ENCODE results near the gene EXOC2. TPM values are rescaled to one million over a fixed set of nuclear protein-coding genes. Genes with fewer than 3 reads are reported as not detected.

EXOC2 gene
- total RNA-seq, 1 donor from 2014 or later, result 40.8 TPM

DNA sequence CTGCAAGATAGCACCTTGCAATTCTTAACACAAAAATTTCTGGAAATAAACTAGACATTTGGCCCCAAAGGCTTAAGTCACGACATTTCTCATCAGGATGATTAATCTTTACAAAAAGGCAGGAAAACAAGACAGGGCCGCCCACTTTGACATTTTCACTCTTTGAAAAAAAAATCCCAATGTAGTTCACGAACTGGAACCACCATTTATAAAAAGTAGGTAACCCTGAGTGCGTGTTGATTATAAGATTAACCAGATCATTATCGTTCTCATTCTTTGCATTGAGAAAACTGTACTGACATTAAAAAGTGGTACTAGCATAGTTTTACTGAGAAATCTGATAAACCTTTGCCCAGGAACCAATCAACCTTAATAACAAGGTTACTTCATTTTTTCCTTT, 144.8 kb downstream of the EXOC2 start:
- intact Hi-C loops (cut with micrococcal nuclease), result loop anchor here (1.0 to 2.0 kb wide), 3 partner anchors 55 to 157 kb away; partner anchors contain the start of gene IRF4

DNA sequence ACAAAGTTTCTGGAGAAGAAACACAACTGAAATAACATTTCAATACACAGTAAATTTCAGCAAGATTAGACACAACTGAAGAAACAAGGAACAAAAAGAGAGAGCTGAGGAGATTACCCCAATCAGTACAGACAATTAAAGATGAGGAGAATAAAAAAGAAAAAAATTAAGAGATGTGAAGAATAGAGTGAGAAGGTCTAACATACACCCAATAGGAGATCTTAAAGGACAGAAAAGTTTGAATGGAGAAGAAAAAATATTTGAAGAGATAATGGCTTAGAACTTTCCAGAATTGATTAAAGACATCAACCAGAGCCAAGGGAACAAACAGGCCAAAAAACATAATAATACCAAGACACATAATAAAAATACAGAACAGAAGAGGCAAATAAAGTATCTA, 152.4 kb downstream of the EXOC2 start:
- intact Hi-C loops (cut with micrococcal nuclease), result no loop called here

DNA sequence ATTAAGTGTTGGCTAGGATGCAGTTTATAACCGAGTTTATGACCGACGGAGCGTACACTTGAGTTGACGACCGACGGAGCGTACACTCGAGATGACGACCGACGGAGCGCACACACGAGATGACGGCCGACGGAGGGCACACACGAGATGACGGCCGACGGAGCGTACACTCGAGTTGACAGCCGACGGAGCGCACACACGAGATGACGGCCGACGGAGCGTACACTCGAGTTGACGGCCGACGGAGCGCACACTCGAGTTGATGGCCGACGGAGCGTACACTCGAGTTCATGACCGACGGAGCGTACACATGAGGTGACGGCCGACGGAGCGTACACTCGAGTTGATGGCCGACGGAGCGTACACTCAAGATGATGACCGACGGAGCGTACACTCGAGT, 155.8 kb downstream of the EXOC2 start:
- intact Hi-C loops (cut with micrococcal nuclease), result no loop called here

DNA sequence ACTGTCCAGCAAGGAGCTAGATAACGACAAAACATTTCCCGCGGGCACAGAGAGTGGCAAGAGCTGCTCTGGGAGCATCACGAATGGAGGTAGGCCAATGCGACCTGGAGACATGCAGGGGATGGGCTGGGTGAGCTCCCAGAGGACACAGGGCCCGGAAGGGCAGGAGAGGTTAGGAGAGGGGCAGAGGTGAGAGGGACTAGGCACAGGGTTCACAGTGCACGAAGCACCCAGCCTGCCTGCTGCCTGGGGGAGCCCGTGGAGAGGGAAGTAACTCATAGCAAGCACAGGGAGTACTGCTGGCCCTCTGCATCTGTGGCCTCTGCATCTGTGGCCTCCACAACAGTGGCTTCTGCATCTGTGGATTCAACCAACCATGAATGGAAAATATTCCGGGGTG, 162.5 kb downstream of the EXOC2 start:
- intact Hi-C loops (cut with micrococcal nuclease), result no loop called here

DNA sequence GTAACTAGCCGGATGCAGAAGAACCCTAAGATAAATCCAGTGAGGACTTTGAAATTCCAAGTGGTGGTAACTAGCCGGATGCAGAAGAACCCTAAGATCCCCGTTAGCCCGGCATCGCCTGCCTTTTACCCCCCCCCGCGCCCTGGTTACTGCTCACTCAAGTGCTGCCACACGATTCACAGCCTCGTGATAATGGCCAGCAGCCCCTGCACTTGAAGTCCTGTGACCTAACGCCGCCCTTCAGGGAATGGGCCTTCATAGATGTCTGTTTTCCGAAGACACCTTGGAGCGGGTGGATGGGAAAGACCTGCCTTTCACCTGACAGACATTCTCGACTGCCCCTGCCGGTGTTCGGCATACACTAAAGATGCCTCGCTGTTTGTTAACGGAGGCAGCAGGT, 163.9 kb downstream of the EXOC2 start:
- intact Hi-C loops (cut with micrococcal nuclease), result no loop called here

DNA sequence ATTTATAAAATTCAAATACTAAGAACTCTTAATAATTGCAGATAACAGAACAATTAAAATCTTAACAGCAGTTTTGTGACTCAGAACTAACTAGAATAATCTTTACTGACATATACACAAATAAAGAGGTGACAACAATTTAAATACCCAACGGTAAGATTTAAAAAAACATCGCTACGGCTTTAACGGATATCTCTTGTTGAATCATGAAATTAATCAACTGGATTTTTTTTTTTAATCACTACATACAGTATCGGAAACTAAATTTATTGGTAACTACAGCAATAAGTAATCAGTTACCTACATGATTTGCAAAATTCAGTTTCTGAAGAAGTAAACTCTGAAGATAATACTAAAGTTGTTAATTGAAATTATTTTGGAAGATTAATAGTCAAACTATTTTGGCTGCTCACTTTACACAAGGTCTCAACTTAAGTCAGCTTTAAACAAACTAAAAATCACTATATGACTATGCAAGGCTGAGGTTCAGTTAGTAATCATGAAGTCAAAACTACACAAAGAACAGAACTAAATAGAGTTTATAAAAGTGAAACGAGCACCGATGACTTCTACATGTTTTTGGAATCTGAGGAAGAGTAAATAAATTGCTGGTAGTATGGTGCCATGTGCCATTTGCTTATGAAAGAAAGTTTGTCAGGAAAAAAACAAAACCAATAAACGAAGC, 164.8 kb downstream of the EXOC2 start:
- intact Hi-C loops (cut with micrococcal nuclease), result no loop called here

DNA sequence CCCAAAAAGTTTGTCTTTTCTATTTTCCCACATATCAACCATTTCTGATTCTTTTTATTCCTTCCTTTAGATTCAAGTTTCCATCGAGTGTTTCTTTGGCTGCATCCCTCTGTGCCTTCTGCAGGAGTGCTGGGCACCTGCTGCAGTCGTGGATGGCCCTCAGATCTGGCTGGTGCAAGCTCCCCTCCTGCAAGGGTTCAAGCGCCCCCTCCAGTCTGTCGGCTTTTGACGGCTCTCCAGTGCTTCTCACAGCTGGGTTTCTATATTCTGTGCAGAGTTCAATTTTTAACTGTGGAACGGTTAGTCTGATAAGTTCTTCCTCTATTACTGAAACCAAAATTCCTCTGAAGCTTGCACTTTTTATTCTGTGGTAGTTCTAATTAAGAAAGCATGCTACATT, 168.1 kb downstream of the EXOC2 start:
- intact Hi-C loops (cut with micrococcal nuclease), result loop anchor here (1.0 to 2.0 kb wide), 2 partner anchors 136 to 336 kb away; no protein-coding TSS in a partner anchor

DNA sequence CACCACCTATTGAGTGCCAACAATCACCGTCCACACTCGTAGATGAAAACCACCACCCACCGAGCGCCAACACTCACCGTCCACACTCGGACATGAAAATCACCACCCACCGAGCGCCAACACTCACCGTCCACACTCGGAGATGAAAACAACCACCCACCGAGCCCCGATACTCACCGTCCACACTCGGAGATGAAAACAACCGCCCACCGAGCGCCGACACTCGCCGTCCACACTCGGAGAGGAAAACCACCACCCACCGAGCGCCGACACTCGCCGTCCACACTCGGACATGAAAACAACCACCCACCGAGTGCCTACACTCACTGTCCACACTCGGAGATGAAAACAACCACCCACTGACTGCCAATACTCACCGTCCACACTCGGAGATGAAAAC, 172.1 kb downstream of the EXOC2 start:
- intact Hi-C loops (cut with micrococcal nuclease), result no loop called here

DNA sequence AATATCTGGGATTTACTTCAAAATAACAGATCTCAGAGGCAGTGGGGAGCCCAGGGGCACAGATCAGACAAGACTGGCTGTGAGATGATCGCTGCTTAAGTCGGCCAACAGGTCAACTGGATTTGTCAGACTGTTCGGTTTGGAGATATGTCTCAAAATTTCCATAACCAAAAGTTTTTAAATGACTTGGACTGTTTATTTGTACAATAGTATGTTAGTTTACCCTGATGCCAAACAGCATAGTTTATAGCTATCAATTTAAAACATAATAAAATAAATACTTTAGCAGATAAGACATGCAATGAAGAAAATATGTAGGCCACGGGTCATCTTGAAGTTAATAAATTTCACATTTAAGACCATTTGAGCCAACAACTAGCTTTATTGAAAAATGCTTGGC, 174.7 kb downstream of the EXOC2 start:
- intact Hi-C loops (cut with micrococcal nuclease), result no loop called here

DNA sequence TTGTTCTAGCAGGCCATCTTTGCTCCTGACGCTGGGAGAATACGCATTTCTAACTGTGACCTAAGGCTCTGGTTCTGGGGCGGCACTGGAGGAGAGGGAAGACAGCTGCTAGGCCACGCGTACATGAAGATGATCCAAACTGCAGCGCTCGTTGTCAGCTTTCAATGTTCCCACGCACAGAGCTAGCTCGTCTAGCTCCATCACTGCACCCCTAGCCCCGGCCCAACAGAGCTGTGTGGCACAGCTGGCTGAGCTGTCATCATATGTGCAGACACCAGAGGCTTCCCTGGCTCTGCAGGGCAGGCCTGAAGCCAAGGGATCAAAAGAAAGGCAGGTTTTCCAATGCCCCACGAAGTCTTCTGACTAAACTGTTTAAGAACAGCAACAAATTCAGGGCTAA, 176.7 kb downstream of the EXOC2 start:
- intact Hi-C loops (cut with micrococcal nuclease), result no loop called here

DNA sequence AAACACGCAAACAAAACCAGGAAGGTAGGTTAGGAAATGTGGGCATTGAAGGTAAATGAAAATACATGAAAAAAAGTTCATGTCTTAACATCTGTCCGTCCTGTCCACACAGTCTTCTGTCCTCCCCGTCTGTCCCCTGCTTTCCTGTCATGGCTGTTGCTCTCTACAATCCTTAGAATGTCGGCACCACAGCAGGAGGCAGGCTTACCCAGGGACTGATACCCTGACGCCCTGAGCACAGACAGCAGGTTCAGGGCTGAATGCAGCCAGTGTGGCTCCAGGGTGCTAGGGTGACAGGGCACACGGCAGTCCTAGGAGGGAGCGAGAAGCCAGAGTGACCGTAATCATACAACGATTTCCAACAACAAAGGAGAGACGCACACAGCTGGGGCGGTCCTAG, 177.7 kb downstream of the EXOC2 start:
- intact Hi-C loops (cut with micrococcal nuclease), result no loop called here

DNA sequence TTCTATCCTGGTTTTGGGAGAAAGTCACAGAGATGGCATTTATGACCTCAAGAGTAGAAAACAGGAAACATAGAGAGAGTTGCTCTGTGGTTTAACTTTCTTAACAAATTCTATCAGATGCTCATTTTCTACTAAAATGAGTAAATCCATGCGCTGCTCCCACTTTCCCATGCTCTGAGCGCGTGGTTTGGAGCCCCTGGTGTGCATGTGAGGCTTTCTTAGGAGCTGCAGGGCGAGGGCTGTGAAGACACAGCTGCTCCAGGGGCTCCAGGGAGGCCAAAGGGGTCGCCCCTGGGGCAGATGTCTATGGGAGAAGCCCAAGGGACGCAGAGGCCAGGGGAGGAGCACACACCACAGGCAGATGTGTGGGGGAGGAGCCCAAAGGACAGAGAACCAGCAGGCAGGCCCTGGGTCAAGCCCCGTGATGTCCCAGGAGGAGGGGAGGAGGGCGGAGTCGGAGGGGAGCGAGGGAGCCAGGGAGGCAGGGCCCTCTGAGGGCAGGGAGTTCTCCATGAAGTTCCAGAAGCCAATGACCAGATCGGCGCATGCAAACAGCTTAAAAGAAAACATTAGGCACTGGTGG, 178.5 kb downstream of the EXOC2 start:
- intact Hi-C loops (cut with micrococcal nuclease), result loop anchor here (5.0 kb wide), 1 partner anchor 37 kb away; no protein-coding TSS in a partner anchor

DNA sequence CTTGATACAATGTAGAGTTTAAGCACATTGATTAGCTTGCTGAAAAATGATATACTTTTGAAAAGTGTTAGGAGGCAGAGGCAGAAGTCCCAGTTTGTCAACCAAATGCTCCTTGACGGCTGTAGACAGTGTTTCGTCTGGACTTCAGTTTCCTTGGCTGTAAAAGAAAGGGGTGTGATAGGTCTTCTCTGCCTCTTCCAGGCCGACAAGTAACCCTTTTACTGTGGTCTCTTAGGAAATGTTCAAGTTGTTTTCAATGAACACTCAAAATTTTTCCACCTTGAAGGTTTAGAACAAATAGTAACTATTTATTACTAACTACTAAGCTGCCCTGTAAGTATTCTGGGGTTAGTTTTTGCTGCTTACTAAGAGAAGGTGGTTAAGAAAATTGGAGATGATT, 179.0 kb downstream of the EXOC2 start:
- intact Hi-C loops (cut with micrococcal nuclease), result loop anchor here (5.0 kb wide), 1 partner anchor 37 kb away; no protein-coding TSS in a partner anchor

DNA sequence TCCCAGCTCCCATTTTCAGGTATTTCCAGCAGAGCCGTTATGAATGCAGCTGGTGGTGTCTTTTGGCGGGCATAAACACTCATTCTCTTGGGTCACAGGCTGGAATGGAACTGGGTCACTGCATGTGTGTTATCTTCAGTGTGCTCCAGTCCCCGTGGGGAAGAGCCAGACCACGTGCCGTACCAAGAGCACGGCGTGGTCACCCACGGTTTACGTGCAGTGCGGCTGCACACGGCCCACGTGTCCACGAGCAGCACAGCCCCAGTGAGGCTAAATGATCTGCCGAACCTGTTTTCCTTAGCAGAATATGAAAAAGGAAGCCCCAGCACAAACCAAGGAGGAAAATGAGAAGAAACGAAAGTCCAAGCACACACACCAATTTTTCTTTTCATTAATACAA, 179.9 kb downstream of the EXOC2 start:
- intact Hi-C loops (cut with micrococcal nuclease), result loop anchor here (5.0 kb wide), 1 partner anchor 36 kb away; no protein-coding TSS in a partner anchor

DNA sequence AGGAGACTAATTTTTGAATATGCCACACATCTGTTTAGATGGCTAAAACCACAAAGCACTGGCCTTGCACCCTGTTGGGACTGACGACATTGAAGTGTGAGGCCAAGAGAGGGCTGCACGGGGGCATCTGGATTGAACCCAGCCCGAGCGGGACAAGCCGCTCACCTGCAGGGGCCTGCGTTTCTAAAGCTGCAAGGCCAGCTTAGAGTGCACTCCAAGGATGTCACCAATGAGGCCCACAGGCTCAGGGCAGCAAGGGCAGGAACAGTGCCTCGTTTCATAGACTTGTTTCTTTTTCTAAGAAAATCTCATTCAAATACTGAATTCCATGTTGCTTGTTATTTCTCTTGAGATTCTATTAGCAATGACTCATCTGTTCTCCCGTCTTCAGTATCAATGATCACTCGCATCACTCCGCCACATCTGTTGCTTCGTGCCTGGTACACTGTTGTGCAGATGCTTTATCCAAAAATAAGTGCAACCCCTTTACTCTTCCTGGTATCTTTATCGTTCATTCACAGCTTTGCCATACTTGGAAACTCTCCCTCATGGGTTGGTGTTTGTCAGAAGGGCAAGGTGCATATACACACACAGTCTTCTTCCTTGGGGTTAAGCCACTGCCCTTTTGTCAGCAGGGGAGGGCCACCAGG, 181.3 kb downstream of the EXOC2 start:
- intact Hi-C loops (cut with micrococcal nuclease), result loop anchor here (5.0 kb wide), 1 partner anchor 34 kb away; no protein-coding TSS in a partner anchor

DNA sequence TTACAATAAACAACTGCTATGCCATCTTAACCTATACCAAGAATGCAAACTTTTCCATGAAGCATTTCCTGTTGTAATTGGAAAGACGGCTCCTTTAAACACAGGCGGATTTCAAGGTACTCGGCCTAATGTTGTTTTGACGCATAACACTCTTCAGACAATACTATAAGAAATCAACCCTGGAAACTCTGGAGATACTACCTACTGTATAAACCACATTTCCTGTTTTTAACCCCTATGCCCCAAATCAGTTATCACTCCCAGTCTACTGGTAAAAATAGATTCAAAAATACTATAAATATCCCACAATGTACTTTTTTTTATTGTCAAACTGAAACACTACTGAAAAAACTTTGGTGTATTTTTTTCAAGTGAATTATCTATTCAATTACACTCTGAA, 183.3 kb downstream of the EXOC2 start:
- intact Hi-C loops (cut with micrococcal nuclease), result loop anchor here (1.0 to 5.0 kb wide), 3 partner anchors 7 to 172 kb away; no protein-coding TSS in a partner anchor

DNA sequence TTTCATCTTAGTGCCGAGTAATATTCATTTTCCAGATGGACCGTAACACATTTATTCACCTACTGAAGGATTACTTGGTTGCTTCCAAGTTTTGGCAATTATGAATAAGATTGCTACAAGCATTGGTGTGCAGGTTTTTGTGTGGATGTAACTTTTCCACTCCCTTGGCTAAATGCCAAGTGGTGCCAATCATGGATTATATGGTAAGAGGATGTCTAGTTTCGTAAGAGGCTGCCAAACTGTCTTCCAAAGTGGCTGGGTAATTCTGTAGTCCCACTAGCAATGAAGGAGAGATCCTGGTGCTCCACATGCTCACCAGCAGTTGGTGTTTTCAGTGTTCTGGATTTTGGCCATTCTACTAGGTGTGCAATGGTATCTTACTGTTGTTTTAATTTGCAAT, 184.3 kb downstream of the EXOC2 start:
- intact Hi-C loops (cut with micrococcal nuclease), result loop anchor here (5.0 kb wide), 1 partner anchor 171 kb away; no protein-coding TSS in a partner anchor

DNA sequence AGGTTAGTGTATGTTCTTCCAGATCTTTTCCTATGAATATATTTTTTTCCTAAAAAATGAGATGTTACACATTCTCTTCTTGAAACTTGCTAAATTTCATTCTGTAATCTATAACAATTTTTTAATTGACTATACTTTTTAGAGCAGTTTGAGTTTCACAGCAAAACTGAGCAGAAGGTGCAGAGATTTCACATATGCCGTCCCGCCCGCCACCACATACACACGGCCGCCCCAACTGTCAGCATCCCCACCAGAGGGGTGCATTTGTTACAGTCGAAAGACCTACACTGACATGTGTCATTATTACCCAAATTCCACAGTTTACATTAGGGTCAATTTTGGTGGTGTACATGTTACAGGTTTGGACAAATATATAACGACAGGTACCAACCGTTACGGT, 184.9 kb downstream of the EXOC2 start:
- intact Hi-C loops (cut with micrococcal nuclease), result loop anchor here (5.0 kb wide), 1 partner anchor 171 kb away; no protein-coding TSS in a partner anchor

DNA sequence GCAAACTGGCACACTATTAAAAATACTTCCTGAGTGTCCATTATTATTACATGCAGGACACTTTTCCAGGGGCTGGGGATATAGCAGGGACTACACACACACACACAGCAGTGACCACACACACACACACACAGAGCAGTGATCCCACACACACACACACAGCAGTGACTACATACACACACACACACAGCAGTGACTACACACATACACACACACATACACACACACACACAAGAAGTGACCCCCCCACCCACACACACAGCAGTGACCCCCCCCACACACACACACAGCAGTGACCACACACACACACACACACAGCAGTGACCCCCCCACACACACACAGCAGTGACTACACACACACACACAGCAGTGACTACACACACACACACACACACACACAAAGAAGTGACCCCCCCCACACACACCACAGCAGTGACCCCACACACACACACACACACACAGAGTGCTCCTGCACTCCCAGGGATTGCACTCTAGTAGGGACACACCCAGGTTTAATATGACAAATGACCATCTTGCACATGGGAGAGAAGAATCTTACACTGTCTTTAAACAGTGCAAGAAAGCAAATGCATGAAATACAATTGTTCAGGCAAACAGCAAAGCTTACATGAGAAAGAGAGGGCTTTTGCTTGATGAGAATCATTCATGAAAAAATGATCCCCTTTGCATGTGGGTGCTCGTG, 185.9 kb downstream of the EXOC2 start:
- intact Hi-C loops (cut with micrococcal nuclease), result loop anchor here (1.0 to 5.0 kb wide), 2 partner anchors 17 to 170 kb away; no protein-coding TSS in a partner anchor

DNA sequence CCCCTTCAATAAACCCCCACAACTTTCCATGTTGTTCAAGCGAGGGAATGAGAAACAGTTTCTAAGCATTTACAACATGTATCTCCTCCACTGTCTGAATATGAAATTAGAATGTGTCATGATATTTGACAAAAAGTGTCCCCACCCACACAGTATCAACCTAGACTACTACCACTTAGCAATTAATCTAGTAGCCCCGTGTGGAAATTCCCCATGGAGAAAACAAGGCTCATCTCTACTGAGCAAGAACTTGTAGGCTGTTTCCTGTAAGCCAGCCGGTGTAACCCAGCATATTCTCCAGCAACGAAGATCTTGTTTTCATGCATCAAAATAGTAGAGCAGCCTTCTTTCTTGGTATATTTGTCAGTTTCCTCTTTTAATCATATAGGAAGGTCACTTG, 186.4 kb downstream of the EXOC2 start:
- intact Hi-C loops (cut with micrococcal nuclease), result loop anchor here (1.0 to 5.0 kb wide), 2 partner anchors 16 to 169 kb away; no protein-coding TSS in a partner anchor

DNA sequence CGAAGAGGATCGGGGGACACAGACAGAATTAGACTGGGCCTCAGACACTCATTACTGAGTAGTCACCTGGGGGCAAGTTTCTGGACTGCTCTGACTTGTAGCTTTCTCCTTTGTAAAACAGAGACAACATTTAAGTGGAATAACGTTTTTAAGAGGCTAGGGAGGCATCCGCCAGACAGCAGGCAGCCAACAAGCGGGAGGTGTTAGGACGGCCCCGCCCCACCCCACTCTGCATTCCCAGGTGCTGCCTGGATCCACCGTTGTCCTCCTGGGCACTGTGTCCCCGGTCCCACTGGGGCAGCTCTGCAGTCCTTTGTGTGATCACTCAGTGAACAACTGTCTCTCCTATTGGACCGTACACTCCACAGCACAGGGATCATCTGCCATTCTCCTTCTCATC, 187.6 kb downstream of the EXOC2 start:
- intact Hi-C loops (cut with micrococcal nuclease), result loop anchor here (5.0 kb wide), 1 partner anchor 168 kb away; no protein-coding TSS in a partner anchor

All from T-helper 1 cell treated with Interleukin-12 subunit alpha and Interleukin-12 subunit beta and Interleukin-4 antibody, amounts not matched to agents 30 ng/mL and 1 ng/mL, for 36 hours (primary cell).